Measurements from ENCODE around the gene IKBKG.
"Not testable (repeated sequence)": the region's sequence is repeated elsewhere in the genome, so short reads cannot be mapped to it uniquely, and the experiment has no call there.

Gene IKBKG

DNA sequence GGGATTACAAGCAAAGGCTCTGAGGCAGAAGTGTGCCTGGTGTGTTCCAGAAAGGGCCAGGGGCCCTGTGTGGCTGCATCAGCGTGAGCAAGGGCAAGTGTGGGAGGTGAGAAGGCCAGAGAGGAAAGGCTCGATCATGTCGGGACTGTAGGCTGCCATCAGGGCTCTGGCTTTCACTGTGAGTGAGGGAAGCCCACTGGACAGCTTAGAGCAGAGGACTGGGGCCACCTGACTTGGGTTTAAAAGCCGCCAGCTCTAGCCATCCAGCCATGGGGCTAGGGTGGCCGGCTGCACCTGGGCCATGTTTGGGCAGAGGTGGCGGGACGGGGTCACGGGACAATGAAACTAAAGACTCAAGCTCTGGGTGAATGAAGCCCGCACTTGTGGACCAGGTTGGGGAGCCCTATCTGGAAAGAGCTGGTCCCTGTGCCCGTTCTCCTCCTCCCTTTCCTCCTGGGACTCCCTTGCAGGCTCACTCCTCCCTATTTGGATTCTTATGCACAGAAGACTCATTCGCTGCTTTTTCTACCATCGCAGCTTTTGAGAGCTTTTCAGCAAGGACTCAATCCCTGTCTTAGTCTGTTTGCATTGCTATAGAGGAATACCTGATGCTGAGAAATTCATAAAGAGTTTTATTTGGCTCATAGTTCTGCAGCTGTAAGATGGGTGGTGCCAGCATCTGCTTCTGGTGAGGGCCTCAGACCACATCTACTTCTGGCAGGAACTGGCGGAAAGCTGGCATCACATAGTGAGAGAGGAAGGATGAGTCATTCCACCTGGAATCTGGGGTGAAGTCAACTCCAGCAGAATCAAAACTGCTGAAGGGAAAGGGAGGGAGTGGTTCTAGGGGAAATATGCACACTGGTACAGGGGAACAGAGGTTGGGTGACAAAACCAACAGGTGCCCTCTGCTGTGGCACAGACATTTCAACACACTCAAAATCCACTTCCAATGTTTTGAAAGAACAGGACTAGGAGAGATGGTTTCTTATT lies 56.3 kb downstream of the IKBKG start:
- no peak for DNase-seq (ENCODE audit: low read depth in 3 of 3, low spot score in 1 of 3)

DNA sequence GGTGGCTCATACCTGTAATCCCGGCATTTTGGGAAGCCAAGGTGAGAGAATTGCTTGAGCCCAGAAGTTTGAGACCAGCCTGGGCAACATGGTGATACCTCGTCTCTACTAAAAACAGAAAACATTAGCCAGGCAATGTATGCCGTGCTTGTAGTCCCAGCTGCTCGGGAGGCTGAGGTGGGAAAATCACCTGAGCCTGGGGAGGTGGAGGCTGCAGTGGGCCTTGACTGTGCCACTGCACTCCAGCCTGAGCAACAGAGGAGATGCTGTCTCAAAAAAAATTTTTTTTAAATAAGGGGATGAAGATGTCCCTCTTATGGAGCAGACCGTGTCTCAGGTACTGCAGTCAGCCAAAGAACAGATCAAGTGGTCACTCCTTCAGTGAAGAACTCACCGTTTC lies 58.1 kb downstream of the IKBKG start:
- DNase-seq (ENCODE audit: low read depth in 3 of 3, low spot score in 1 of 3) = no peak

DNA sequence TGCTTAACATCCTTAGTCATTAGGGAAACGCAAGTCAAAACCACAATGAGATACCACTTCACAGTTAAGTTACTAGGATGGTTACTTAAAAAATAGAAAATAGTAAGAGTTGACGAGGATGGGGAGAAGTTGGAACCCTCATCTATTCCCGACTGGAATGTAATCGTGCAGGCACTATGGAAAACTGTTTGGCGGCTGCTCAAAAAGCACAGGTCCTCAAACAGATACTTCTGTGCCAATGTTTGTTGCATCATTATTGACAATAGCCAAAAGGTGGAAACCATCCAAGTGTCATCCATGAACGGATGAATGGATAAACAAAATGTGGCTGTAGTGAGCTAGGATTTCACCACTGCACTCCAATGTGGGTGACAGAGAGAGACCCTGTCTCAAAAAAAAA lies 60.0 kb downstream of the IKBKG start:
- no peak for DNase-seq (ENCODE audit: low read depth in 3 of 3, low spot score in 1 of 3)

DNA sequence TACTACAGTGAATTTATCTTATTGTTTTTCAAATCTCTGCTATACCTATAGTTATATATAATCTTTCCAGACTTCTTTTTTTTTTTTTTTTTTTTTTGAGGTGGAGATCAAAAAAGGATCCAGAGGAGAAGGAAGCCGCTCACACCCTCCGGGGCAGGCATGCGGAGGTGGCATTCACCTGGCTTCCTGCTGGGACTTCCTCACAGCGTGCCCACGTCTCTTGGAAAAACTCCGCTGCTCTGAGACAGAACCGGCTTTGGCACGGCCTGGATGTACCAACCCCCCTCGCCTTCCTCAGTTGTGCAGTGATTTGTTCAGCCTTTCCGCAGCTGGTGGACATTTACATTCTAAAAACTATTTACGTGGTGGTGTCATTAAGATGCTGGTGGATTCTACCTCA lies 60.6 kb downstream of the IKBKG start:
- not testable (repeated sequence) for DNase-seq (ENCODE audit: low read depth in 3 of 3, low spot score in 1 of 3)

DNA sequence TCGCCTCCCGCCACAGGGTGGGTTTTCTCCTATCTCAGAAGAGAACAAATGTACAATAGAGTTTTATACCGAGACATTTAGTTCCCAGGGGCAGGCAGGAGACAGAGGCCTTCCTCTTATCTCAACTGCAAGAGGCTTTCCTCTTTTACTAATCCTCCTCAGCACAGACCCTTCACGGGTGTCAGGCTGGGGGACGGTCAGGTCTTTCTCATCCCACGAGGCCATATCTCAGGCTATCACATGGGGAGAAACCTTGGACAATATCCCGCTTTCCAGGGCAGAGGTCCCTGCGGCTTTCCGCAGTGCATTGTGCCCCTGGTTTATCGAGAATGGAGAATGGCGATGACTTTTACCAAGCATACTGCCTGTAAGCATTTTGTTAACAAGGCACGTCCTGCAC lies 61.4 kb downstream of the IKBKG start:
- DNase-seq (ENCODE audit: low read depth in 3 of 3, low spot score in 1 of 3) = not testable (repeated sequence)

DNA sequence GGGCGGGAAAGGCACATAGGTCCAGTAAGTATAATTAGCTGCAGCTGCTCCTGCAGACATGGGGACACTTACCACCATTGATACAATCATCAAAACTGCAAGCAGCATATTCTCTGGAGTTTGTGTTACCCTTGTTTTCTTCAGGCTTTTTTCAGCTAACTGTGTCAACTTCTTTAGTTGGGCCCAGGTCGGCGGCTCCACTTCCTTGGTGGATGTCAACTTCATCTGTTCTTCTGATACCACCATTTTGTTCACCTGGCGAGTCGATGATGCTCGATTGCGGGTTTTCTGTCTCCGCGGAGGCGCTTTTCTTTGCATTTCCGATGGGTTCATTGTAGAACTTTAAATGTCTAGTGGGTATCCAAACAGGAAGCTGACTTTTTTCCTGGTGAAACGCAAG lies 63.7 kb downstream of the IKBKG start:
- DNase-seq (ENCODE audit: low read depth in 3 of 3, low spot score in 1 of 3) = not testable (repeated sequence)

DNA sequence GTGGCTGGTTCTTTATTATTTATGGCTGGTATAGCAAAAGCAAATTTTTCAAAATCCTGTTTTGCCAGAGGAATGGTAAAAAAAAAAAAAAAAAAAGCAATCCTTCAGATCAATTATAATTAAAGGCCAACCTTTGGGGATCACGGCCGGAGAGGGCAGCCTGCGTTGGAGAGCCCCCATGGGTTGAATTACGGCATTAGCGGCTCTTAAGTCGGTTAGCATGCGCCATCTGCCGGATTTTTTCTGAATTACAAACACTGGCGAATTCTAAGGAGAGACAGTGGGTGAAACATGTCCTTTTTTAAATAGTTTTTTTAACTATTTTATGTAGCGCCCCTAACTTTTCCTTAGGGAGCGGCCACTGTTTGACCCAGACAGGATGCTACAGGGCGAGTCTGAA lies 66.2 kb downstream of the IKBKG start:
- DNase-seq (ENCODE audit: low read depth in 3 of 3, low spot score in 1 of 3) = not testable (repeated sequence)
